Activated CD8-positive, alpha-beta memory T cell treated with anti-CD3 and anti-CD28 coated beads, Interleukin-2, amount 50 U/mL, for 24 hours (primary cell): ENCODE results near the gene BCL11B.

ENCODE experiments used
- DNase-seq: peaks from one replicate; pipeline ENCODE4 v3.0.0-alpha.2; 2020; ENCODE audit errors: extremely low read depth

Gene BCL11B

DNA sequence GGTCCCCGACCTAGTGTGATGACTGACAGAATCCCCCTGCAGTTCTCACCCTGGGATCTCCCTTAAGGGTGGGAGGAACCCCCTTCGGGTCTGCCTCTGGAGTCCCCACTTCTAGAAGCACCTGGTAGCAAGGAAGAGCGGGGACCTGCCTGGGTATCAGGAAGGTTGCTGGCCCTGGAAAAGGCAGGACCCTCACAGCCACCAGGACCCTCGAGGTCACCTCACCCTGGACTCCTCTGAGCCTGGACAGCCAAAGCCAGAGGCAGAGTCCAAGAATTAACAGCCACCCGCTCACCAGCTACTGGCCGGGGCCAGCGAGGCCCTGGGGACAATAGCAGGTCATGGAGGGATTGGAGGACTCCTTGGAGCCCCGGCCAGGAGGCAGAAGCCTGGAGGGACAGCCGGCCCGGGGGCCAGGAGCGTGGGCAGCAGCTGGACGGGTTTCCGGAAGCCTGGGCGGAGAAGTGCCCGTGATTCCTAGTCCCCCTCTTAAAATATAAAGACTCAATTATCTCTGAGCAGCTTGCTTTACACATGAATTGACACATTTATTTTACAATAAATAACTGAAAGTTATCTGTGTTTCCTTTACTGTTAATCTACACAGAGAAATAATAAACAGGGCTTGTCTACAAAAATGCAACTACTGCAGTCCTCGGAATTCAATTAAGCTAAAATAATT lies 17.5 kb downstream of the BCL11B start:
- DNase-seq = no peak

DNA sequence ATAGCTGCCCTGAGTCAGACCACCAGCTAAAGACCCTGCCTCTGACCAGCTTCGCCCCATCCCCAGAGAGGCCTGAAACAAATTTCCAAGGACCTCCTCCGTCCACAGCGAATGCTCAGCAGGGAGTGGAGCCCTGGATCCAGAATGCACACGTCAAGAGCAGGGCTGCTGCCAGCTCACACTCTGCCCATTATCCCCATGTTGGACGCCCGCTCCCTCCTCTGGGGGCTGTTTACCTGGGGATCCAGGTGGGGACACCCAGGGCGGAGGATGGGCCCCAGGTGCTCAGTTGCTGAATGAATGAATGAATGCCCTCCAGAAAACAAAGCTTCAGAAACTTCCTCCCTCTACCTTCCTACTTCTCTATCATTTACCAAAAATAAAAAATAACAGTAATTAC lies 18.1 kb downstream of the BCL11B start:
- DNase-seq = no peak

DNA sequence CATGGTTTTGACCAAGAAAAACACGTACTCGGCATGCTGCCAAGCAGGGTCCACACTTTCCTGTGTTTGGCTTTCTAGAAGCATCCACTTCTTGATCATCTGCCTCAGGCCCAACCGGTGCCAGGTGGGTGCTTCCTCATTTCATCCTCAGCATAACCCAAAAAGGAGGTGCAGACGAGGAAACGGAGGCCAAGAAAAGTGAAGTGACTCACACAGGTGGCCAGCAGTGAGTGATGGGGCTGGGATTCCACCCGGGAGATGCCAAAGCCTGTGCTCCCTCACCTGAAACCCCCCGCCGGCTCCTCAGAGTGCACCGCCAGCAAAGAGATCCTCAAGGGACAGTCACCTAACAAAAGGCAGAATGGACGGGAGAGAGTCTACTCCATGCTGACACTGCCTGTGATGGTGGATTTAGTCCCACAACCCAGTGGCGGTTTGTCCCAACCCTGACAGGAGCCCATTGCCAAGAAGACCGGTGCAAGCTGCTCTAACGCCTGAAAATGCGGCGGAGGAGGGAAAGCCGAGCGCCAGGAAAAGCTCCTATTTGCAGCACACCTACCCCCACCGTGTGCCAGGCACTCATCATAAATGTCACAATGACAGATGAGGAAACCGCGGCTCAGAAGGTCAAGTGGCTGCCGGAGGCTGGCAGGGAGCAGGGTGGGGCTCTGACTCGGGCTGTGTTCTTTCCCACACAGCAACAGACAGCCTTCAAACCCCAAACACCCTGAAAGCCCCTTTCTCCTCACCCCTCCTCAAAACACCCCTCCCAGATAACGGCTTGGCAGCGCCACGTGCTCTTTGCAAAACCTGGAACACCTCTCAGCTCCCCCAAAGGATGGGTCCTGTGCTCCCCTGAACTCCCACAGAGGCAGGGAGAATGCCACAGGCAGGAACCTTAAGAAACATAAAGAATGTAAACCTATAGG lies 18.8 kb downstream of the BCL11B start:
- no peak for DNase-seq

DNA sequence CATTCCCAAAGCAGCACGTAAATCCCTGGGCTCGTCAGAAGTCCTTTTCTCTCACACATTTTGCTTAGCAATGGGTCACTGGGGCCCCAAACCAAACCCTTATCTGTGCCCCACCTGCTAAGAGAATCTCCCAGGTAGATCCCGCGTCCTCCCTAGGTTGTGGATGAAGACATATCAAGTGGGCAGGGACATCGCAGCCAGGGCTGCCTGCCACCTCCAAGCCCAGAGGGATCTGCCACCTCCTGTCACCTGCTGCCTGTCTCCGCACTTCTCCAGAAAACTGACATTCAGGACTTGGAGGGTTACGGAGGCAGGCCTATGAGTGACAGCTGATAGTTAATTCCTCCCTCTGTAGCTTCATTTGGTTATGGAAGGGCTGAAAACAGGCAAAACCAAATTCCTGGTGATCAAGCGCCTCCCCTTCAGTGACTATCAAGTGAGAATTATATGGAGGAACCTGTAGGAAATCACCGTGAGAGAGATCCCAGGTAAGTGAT lies 19.5 kb downstream of the BCL11B start:
- DNase-seq = no peak

DNA sequence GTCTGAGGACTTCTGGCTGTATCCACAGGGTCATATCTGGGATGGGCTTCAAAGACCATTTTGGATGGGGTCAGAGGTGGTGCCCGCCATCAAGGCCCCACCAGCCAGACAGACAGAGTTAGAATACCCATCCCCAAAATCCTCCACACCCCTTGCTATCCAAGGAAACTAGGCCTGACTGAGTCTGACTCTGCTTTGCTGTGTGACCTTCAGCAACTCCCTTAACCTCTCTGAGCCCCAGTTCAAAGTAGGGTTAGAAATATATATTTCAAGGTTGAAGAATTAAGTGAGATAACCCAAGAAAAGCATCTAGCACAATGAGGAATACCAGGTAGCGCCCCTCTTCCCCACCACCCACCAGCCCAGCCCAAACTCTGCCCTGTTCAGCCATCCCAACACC lies 20.3 kb downstream of the BCL11B start:
- DNase-seq = no peak

DNA sequence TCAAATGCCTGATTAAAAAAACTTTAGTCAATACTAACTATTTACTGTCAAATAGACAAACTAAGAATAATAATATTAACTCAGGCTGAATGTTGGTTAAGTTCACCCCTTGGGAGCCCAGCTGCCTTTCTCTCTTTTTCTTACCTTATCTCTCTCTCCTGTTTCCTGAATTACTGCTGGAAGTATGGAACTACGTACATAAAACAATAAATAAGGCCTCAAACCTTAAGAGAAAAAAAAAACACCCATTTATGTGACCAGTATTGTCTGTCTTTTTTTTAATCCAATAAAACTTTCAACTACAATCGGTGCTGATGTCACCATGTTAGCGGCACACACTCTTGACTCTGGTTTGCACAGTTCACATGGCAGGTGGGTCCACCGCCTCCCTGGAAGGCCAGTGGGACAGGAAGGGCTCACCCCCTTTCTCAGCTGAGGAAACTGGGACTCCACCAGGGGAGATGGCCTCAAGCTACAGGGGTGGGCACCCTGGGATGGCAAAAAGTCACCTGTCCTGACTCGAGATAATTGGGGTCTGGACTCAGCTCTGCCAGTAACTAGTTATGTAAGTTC lies 21.3 kb downstream of the BCL11B start:
- DNase-seq = no peak

DNA sequence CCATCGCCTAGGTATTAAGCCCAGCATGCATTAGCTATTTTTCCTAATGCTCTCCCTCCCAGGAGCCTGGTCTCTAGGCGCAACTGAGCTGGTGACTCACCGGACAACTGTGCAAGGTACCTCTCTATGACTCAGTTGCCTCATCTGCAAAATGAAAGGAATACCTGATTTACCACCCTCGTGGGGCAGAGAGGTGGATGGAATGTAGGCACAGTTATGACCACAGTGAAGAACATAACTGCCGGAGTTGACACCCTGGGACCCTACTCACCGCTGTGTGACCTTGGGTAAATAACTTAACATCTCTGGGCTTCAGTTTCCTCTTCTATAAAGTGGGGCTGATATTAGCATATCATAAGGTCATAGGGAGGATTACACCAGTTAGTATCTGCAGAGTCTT lies 22.6 kb downstream of the BCL11B start:
- no peak for DNase-seq

DNA sequence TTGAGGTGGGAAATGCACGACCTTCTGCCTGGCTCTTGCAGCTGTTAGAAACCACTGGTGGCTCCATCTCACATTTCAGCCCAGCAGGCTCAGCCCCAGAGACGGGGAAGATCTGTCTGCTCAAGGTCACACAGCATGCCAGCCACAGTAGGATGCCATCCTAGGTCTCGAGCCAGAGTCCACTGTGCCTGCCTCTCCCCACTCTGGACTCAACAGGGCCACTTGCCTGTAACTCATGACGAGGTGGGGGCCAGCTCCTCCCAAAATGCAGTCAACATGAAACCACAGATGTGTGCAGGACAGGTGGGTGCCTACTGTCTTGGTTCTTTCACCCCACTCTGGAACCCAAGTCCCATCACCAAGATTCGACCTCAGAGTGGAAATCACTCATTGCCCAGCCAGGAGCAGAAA lies 23.2 kb downstream of the BCL11B start:
- no peak for DNase-seq

DNA sequence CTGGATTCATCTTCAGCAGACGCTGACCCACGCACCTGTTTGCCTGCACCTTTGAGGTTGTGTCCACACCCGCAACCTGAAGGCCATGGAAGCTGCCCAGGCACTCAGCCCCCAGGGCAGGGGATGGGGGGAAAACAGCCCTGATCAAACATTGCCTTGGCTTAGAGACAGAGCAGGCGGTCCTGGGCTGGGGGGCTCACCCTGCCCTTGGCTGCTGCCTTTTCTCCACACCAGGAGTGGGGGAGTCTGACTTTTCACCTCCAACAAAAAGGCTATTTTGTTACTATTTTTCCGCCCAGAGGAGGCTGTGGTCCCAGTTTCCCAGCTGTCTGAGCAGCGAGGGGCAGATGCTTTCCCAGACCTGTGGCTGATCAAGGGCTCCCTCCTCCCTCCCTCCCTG lies 24.2 kb downstream of the BCL11B start:
- DNase-seq = no peak

DNA sequence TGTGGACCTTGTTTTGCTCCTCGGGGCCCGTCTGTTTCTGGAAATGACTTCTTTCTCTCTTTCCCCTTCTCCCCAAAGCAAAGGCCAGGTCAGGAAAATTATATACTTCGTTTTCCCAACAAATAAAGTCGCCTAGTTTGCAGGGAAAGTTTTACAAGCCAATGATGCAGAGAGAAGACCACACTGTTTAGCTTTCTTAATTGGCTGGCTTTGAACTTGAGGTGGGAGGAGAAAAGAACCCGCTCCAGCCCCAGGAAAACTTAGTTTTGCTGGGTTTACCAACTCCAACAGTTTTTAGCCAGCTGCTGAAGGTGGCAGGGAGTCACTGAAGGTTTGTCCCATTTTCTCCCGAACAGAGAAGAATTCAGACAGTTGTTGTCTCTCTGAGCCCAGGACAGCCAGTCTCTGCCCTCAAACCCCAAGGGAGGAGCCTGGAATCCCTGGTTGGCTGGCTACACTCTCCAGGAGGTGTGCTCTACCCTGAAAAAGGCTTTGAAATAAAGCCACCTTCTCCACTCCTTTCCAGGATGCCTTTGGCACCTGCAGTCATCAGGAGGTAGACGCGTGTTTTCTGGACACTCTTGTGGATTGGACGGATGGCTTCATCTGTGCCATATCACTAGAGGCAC lies 24.8 kb downstream of the BCL11B start:
- no peak for DNase-seq

DNA sequence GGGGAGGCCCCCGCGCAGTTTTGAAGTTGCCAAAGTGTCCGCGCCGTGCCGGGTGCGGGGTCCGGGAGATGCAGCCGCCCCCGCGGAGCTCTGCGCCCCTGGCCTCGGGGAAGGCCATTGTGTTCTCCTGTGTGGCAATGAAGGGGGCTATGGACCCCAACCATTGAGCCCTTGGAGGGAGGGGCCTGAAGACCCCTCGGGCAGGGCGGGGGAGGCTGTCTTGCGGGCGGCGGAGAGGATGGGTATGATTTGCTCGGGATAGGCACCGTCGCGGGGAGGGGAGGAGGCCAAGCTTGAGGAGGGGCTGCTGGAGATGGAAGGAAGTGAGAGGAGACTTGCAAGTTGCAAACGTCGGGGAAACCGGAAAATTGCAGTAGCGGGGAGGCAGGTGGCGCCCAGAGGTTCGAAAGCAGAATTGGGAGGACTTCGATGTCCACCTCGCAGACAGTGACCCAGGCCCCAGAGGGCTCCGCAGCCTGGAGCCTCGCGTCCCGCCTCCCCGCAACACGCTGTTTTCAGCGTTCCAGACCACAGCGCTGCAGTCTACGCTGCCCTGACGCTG lies 25.4 kb downstream of the BCL11B start:
- no peak for DNase-seq

DNA sequence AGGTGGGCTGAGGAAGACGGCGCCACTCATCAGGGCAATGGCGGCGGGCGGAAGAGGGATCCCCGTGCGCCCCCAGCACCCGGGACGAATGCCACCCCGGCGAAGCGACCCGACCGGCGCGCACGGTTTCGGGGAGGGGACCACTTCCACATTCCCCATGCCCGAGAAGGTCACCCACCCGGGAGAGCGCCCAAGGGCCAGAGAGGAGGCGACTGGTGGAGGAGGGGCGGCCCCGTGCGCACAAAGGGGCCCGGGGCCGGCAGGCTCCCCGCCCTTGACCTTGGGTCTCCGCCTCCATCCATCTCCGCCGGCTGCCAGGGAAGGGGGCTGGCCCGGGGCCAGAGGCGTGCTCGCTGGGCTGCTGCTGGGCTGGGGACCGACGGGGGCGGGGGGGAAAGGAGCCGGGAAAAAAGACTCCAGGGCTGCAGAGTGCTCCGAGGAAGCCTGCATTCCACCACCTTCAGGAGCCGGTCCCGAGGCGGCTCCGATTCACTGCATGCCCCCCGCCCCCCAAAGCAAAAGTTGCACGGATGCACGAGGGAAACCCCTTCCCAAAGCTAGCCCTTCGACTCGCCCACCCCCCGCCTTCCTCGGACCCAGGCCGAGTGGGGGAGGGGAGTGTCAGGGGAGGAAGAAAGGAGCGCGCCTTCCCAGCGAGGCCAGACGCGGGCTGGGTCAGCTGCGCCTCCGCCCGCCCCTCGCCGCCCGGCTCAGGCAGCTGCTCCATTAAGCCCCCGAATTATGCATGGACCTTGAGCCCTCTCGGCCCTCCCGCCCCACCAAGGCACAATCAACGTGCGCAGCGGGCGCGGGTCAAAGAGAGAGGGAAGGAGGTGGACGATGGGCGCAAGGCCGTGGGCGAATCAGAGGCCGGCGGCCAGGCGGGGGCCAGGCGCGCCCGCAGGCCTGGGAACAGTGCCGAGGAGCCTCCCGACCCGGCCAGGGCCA lies 26.2 kb downstream of the BCL11B start:
- DNase-seq = no peak

DNA sequence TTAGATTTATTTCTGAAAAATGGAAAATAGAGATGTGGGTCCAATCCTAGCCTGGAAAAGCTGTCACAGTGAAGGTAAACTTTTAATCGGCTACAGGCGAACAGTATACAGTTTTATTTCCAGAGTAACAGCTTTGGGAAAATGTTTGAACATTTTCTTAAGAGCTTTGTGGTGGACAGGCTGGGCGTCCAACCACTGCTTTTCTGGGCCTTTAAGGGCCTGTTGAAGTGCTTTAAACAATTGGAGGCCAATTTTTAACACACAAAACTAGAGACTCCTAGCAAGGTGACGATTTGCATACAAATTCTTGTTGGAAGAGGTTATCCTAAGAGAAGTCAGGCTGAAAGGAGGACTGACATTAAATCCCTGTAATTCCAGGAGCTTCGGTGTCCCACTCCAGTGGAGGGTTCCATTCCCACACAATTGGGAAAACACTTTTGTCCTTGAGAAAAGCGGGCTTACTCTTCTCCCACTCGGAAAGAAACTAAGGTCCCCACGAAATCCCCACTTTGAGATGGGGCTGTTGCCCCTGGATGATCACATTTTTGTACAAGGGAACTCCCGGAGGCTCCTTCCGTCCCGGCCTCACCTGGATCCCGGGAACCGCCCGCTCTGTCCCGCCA lies 26.9 kb downstream of the BCL11B start:
- no peak for DNase-seq

DNA sequence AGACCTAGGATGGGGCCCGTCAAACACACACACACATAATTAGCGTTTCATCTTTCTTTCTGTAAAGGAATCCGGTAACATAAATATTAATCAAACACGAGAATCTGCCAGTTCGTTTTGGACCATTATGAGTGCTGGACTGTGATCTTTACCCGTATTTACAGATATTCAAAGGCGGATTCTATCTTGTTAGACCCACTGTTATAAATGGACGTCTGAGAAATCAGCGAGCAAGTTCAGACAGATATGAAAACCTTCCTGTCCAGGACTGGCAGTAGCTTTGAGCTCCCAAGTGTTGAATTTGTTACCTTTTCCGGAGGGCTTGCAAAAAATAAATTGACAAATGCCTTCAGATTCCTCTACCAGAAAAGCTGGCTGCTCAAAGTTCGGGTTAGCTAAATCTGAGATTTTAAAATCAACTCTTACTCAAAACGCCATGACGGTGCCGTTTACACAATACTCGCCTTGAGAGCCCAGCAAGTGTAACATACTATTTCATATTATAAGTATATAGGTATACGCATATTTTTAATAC lies 27.6 kb downstream of the BCL11B start:
- no peak for DNase-seq

DNA sequence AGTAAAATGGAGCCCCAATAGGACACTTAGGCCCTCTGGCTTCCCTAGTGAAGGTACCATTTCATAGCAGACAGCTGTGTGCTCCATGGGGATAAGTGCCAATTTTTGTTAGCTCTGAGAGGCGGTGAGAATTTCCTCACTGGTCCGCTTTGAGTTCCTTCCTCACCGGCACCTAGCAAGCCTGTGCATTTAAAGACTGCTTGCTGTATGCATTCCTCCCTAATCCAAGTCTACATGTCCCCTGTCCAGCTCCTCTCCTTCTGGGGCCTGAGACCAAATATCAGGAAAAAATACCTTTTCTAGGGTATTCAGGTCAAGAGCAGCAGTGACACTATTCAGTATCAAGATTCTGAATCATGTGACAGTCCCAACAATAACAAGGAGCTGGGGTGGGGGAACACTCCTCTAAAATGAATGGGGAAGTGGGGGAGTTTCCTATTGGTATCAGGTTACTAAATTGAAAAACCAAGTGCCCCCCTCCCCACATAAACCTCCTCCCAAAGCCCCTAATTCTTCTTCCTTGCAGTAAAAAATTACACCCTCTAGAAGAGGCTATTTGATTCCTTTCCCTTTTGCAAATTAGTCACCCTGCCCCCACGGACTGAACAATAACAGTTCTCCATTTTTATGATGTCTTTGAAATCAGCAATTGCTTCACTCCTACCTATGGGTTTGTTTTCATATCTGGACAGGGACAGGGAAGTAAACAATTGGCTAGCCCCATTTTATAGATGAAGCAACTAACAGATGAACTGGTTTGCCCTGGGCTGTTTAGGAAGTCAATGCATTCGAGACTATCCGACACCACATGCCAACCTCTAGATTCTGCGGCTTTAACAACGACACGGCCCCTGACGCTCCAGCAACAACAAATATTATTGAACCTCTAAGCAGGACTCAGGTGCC lies 28.9 kb downstream of the BCL11B start:
- no peak for DNase-seq

DNA sequence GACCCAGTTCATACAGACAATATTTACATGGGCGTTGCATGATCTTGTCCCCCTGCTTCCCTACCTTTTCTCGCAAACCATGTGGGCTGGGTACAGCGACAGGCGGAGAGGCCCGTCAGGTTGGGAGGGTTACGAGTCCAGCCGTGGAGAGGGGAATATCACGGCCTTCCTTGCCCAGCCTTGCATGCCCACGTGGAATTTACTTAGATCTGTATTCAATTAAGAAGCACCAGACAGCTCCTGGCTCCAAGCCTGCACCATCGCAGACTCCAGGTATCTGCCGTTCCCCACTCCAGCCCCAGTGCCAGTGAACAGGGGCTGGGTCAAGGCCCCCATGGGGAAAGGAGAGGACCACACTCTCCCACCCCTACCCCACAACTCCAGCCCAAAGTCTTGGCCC lies 29.8 kb downstream of the BCL11B start:
- no peak for DNase-seq

DNA sequence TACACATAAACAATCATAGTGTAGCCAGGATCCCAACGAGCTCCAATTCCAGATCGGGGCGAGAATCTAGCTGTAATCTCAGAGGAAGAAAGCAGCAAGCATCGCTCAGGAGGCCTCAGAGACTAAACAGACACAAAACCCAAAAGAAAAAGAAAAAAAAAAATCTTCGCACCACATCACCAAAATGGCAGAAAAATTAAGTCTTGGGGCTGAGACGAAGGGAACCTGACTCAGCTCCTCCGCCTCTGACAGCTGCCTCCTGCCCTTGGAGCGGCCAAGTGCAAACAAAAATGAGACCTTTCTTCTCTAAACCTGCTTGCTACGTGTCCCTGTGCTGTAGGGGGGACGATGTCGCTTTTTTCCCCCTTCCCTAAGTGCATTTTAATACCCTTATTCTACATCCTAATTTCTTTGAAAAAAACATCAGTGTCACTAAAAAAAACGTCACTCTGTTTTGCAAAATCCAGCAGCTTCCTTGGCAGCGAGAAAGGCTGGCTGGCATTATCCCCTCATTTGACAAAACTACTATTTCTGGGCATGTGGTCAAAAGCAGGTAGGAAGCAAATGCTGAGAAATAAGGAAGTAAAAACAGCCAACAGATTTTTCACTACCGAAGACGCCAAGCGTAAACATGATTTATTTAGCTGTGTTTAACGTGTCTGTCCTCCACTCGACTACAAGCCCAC lies 30.5 kb downstream of the BCL11B start:
- no peak for DNase-seq

DNA sequence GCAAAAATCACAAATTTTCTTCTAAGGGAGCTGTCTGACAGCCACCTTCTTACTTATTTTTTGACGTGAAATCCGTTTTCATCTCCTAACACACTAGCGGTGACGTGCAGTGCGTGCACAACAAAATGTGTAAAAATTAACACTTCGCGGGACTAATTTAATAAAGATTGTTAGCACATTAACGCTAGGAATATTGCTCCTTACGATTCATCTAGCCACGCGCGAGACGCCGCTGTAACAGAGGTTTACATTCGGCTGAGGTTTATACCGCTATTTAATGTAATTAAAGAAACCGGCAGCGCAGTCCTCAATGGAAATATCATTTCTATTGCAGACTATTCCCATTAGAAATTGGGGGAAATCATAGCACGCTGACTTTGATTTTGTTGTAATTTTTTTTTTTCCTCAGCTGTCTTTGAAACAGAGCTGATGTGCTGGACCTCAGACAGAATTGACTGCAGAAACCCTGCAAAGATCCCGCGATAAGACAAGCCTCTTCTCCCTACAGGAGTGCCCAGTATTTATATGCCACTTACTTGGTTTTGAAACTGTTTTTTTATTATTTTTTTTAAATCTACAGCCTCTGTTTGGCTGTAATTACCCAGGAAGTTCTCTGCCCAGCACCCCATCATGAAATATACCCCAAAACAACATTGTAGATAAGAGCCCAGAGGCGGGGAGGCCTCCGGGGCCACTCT lies 31.2 kb downstream of the BCL11B start:
- DNase-seq = no peak
